Fibroblast of lung (primary cell): ENCODE results near the gene MGST3.

Experiments used
- CTCF ChIP-seq, 2 donors: IDR thresholded peaks in 1 of 2; conservative IDR thresholded peaks in 1 of 2; 1 replicate in 1 of 2; 2 replicates in 1 of 2; pipeline ENCODE4 v1.5.1; 2011 to 2012; ENCODE audit warnings: low read length in 2 of 2, control low read depth in 1 of 2, inconsistent platforms in 1 of 2, low read depth in 1 of 2, mild to moderate bottlenecking in 1 of 2
- EZH2 ChIP-seq: IDR thresholded peaks from 2 replicates; pipeline ENCODE4 v1.5.1; 2012; ENCODE audit warnings: low read length, control low read depth, mild to moderate bottlenecking; ENCODE audit errors: missing control alignments

- TF ChIP-seq CTCF (conservative IDR thresholded peaks at IDR 0.05 in 1 of 2, IDR thresholded peaks at IDR 0.05 in 1 of 2; ENCODE audit: low read depth in 1 of 2, low read length in 2 of 2) (no peak), EZH2 (no peak)
Observed at GRCh38 chr1:165616054-165616612, 14.9 kb upstream of the MGST3 start.
